ENCODE measurements around the gene CDK6.

Gene CDK6

GRCh38 chr7:92845736-92846135 lies 9.4 kb upstream of the CDK6 start:
- DNase-seq (ENCODE audit: low read depth in 2 of 2), result no peak

DNA sequence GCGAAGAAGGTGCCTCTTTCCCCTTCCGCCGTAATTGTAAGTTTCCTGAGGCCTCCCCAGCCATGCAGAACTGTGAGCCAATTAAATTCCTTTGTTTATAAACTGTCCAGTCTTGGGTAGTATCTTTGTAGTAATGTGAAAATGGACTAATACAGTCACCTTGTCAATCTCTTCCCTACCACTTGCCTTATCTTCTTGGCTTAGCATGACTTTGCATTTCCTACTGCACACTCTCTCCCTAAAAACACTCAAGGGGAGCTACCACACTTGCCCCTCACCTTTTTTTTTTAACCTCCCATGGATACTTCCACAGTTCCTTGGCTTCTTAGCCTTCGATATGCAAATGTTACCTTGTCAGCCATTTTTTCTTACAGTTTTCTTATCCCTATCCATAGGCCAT lies 7.4 kb upstream of the CDK6 start:
- DNase-seq (ENCODE audit: low read depth in 2 of 2), result no peak

DNA sequence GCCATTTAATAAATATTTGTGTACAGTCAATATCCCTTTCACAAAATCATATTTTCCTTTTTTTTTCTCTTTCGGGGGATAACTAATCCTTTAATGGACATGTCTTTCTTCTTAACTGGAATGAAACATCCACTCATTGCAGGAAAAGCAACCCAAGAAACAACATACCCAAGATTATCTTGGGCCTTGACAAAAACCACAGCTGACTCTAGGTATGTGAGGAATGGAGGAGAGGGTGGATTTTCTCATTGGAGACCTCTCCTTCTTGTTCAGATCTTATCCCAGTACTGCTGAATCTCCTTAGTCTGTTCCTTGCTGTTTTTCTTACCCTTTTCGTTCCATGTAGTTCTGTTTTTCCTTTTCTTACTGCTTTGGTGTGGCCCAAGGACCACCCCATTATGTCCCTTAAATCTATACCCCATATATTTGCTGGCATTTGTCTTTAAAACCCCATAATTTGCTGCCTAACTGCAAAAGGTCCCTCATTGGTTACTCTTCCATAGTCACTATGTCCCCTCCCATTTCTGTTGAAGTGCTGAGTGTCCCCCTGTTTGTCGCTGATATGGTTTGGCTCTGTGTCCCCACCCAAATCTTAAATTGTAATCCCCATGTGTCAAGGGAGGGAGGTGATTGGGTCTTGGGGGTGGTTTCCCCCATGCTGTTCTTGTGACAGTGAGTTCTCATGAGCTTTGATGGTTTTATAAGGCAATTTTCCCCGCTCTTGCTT lies 6.8 kb upstream of the CDK6 start:
- DNase-seq (ENCODE audit: low read depth in 2 of 2), result no peak

DNA sequence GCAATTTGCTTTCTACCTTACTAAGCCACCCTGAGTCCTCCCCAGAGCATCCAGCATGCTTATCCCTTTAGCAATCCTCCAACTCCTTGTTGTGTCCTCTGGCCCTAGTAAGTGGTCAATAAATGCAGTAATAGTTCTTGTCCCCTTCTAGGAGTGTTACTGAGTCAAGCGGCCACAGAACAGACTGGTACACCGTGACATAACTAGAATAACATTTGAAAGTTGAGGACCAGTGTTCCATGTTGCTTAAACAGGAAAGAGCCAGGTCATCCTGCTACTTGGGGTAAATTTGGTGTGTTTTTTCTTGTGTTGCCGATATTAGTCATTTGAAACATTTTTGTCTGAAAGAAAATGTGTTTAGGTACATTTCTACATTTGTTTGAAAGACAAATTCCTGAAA lies 4.8 kb upstream of the CDK6 start:
- no peak for DNase-seq (ENCODE audit: low read depth in 2 of 2)

- DNase-seq (ENCODE audit: low read depth in 2 of 2), result no peak
Observed at GRCh38 chr7:92840316-92840715, 3.9 kb upstream of the CDK6 start.

- DNase-seq (ENCODE audit: low read depth in 2 of 2), result no peak
Observed at GRCh38 chr7:92839901-92840300, 3.5 kb upstream of the CDK6 start.

- DNase-seq (ENCODE audit: low read depth in 2 of 2), result no peak
Observed at GRCh38 chr7:92838934-92839333, 2.6 kb upstream of the CDK6 start.

DNA sequence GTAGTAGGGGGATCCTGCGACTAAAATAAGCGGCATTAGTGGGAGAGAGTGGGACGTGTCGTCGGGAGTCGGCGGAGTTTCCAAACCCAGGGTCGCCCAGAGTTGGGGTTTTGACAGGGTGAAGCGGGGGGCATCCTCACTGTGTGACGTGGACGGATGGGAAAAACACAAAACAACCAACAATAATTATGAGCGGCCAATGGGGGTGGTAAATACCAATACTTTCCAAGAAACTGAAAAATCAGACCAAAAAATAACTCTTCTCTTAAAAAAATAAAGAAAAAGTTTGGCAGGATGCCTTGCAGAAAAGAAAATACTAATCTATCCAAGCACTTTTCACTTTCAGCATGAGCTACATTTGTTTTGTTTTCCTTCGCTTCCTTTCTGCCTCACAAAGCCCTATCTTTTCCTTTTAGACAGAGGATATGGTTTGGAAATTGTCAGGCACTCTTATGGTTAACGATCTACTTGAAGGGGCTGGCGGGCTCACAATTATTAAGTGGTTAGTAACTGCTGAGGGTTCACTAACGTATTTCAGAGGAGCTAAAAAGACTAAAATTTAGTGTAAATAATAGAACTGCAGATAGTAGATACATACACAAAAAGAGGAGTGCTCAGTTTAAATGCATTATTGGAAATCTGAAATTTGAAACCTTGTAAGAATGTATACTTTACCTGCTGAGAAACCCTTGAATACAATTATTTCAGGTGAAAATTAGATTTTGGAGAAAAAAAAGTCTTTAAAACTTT lies 802 bp upstream of the CDK6 start:
- DNase-seq (ENCODE audit: low read depth in 2 of 2), result no peak

GRCh38 chr7:92835851-92836488 lies 403 bp downstream of the CDK6 start:
- peak in 1 of 2 donors; percentile 35 for DNase-seq (ENCODE audit: low read depth in 2 of 2)

DNA sequence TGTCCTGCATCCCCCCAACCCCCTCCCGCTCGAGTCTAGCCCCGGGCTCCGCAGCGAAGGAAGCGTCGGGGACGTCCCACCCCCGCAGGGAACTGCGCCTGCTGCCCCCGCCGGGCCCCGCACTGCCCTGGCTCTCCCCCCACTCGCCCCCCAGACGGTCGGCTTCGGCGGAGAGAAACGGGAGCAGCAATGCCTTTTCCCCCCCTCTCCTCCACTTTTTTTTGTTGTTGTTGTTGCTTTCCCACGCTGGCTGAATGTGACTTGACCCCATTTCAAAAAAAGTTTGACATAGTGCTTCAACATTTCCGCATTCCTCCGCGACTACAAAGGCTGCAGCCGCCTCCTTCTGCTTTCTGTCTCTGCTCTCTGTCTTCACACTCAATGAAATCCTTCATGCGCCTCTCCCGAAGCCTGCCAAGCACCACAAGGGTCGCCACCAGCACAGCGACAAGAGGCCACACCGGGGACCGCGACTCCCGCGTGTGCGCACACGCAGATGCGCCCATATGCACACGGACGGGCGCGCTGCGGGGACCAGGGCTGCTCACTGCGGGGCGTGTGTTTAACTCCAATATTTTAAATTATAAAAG lies 1.0 kb downstream of the CDK6 start:
- peak; percentile 24 to 35 for DNase-seq (ENCODE audit: low read depth in 2 of 2)

GRCh38 chr7:92834507-92835260 lies 1.7 kb downstream of the CDK6 start:
- no peak for DNase-seq (ENCODE audit: low read depth in 2 of 2)

- DNase-seq (ENCODE audit: low read depth in 2 of 2), result peak; percentile 70 to 79
Observed at GRCh38 chr7:92833766-92834506, 2.4 kb downstream of the CDK6 start.

DNA sequence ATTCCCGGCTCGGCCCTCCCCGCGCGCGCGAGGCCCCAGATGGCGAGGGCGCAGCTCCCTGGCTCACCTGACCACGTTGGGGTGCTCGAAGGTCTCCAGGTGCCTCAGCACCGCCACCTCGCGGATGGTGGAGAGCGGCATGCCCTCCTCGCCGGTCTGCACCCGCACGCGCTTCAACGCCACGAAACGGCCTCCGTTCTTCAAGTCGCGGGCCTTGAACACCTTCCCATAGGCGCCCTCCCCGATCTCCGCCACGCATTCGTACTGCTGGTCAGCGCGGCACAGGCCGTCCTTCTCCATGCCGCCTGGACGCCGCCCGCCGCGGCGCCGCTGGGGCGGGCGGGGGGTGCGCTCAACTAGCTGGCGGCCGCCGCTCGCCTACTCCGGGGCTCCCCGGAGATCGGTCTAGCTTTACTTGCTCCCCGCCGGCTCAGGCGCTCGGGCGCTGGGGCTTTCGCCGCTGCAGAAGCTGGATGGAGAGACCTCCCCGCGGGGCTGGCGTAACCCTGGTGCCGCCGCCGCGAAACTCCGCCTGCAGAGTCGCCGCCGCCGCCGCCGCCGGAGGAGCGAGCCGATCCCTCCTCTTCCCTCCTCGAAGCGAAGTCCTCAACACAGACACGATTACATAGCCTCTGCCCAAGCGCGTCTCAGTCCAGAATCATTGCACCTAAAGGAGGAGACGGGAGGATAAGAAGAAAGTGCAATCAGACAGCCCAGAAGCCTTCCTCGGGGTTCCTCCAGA lies 3.2 kb downstream of the CDK6 start:
- DNase-seq (ENCODE audit: low read depth in 2 of 2), result peak; percentile 85 to 87

DNA sequence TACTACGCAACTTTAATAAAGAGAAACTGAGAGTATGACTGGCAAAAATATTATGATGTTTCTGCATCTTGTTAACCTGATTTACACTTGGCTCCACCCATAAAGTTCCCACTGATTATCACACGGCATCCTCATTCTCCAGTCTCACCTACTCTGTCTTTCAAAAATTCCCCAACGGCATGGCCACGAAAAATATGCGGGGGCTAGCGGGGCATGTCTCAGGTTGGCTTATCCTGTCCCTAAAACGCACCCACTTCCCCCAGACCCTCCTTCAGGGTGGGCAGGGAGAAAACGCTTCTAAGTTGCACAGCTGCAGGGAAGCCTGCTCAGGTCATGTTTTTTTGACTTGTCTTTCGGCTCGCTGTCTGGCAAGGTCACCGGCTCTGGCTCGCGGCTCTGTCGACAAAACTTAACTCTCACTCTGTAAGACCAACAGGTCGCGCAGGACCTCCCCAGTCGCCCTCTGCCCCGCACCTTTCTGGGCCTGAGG lies 3.8 kb downstream of the CDK6 start:
- no peak for DNase-seq (ENCODE audit: low read depth in 2 of 2)

- DNase-seq (ENCODE audit: low read depth in 2 of 2), result no peak
Observed at GRCh38 chr7:92831716-92832533, 4.4 kb downstream of the CDK6 start.

DNA sequence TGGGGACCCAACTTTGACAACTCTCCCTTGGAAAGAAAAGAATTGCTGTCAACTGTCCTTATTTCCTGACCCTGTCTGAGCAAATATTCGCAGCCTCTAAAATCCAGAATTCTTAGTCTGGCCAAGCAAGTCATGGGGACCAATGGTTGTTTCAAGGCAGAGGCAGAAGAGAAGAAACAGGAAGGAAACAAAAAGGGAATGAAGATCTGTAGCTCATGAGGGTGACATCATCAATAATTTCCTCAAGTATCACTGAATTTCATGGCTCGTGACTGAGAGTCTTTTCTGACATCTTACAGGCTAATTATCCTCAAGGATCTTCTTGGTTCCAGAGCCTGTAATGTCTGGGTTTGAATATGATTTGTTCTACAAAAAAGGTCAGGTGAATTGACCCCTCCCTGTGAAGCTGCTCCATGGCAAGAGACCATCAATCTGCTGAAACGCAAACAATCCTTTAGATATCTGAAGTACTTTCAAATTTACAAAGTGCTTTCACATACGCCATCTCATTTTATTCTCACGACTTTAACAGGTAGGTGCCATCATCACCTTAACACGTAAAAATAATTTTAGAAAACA lies 5.8 kb downstream of the CDK6 start:
- no peak for DNase-seq (ENCODE audit: low read depth in 2 of 2)

GRCh38 chr7:92830027-92830426 lies 6.3 kb downstream of the CDK6 start:
- DNase-seq (ENCODE audit: low read depth in 2 of 2), result no peak

- no peak for DNase-seq (ENCODE audit: low read depth in 2 of 2)
Observed at GRCh38 chr7:92827464-92828120, 8.8 kb downstream of the CDK6 start.
